Neural progenitor cell (in vitro differentiated cells): ENCODE results near the gene SC5D.

Experiments used
- CTCF ChIP-seq: fragments of 200-600 bp; sonication (generic); IDR thresholded peaks from 2 replicates; pipeline ENCODE4 v1.5.1; 2017; ENCODE audit warnings: antibody characterized with exemption, mild to moderate bottlenecking
- EZH2 ChIP-seq: fragments of 200-600 bp; sonication (generic); IDR thresholded peaks from 2 replicates; pipeline ENCODE4 v1.6.1; 2017; ENCODE audit warnings: antibody characterized with exemption, mild to moderate bottlenecking, moderate library complexity

- TF ChIP-seq CTCF (peak; percentile 58), EZH2 (no peak)
These were observed 29.2 kb downstream of the SC5D start for GRCh38 chr11:121321614-121322243.
